Measurements from ENCODE around the gene HIVEP2.

GRCh38 chr6:142927271-142927580, 17.8 kb downstream of the HIVEP2 start:
- TF ChIP-seq POLR2A (IDR thresholded peaks at IDR 0.05) (no peak), CTCF (IDR thresholded peaks at IDR 0.05 in 8 of 11, conservative IDR thresholded peaks at IDR 0.05 in 3 of 11) (no peak), POLR2AphosphoS5 (IDR thresholded peaks at IDR 0.05) (no peak)
